Mesendoderm (in vitro differentiated cells): ENCODE measurements around the gene MAPK10.
A peak's percentile ranks its signal among the peaks of the same experiment; 100 is the strongest.

Source experiments
- DNase-seq: peaks from one replicate; pipeline ENCODE4 v3.0.0; 2013
- H2AK5ac ChIP-seq: 2 replicates; pipeline ENCODE4 v1.6.1; 2013; ENCODE audit warnings: low read length, inconsistent platforms
- H2BK120ac ChIP-seq: 2 replicates; pipeline ENCODE4 v1.6.1; 2013; ENCODE audit warnings: low read depth, mild to moderate bottlenecking, low read length, moderate library complexity, mixed read lengths
- H2BK15ac ChIP-seq: replicated peaks from 2 replicates; pipeline ENCODE4 v1.6.1; 2013; ENCODE audit warnings: low read depth, mild to moderate bottlenecking, moderate library complexity
- H2BK5ac ChIP-seq: 2 replicates; pipeline ENCODE4 v1.6.1; 2013; ENCODE audit warnings: low read length, inconsistent platforms
- H3K18ac ChIP-seq: 2 replicates; pipeline ENCODE4 v1.6.1; 2013; ENCODE audit warnings: mild to moderate bottlenecking, low read length, mixed read lengths
- H3K23ac ChIP-seq: one replicate; pipeline ENCODE4 v1.6.1; 2013; ENCODE audit warnings: low read length
- H3K27ac ChIP-seq: 2 replicates; pipeline ENCODE4 v1.5.1; 2013; ENCODE audit warnings: low read depth, mild to moderate bottlenecking, inconsistent platforms, low read length, moderate library complexity
- H3K27me3 ChIP-seq: 2 replicates; pipeline ENCODE4 v1.6.1; 2013; ENCODE audit warnings: low read length, control low read depth, mild to moderate bottlenecking, inconsistent platforms; ENCODE audit not compliant: insufficient read depth, poor library complexity
- H3K36me3 ChIP-seq: 2 replicates; pipeline ENCODE4 v1.6.1; 2013; ENCODE audit warnings: low read length, inconsistent platforms; ENCODE audit not compliant: control insufficient read depth, insufficient read depth
- H3K4ac ChIP-seq: one replicate; pipeline ENCODE4 v1.6.1; 2013; ENCODE audit warnings: low read depth, mild to moderate bottlenecking, low read length, moderate library complexity
- H3K4me1 ChIP-seq: 2 replicates; pipeline ENCODE4 v1.6.1; 2013; ENCODE audit warnings: low read depth, low read length, inconsistent platforms; ENCODE audit not compliant: control insufficient read depth
- H3K4me2 ChIP-seq: 2 replicates; pipeline ENCODE4 v1.6.1; 2013; ENCODE audit warnings: low read length
- H3K4me3 ChIP-seq: 2 replicates; pipeline ENCODE4 v1.5.1; 2013; ENCODE audit warnings: mild to moderate bottlenecking, low read length
- H3K56ac ChIP-seq: one replicate; pipeline ENCODE4 v1.6.1; 2013; ENCODE audit warnings: low read length
- H3K79me1 ChIP-seq: 2 replicates; pipeline ENCODE4 v1.6.1; 2013; ENCODE audit warnings: low read length, inconsistent platforms
- H3K79me2 ChIP-seq: 2 replicates; pipeline ENCODE4 v1.6.1; 2013; ENCODE audit warnings: mild to moderate bottlenecking, low read length; ENCODE audit not compliant: control insufficient read depth, insufficient read depth
- H3K9ac ChIP-seq: 2 replicates; pipeline ENCODE4 v1.6.1; 2013; ENCODE audit warnings: low read length, inconsistent platforms
- H4K5ac ChIP-seq: one replicate; pipeline ENCODE4 v1.6.1; 2013; ENCODE audit warnings: low read length
- H4K8ac ChIP-seq: one replicate; pipeline ENCODE4 v1.6.1; 2013; ENCODE audit warnings: low read depth, mild to moderate bottlenecking, control low read depth, low read length, moderate library complexity
- WGBS: extraction: QIAGEN DNeasy Blood & Tissue Kit; methylation state at CpG from one replicate; pipeline ENCODE4 v1.1.7; 2013; ENCODE audit warnings: low lambda C conversion rate, missing lambda C conversion rate; ENCODE audit not compliant: insufficient coverage; ENCODE audit errors: extremely low coverage; 5-methylcytosine and 5-hydroxymethylcytosine counted together

The MAPK10 gene

GRCh38 chr4:86058621-86059020, 301.2 kb downstream of the MAPK10 start:
- no peak overlapping the region for H3K23ac ChIP-seq
- peak; percentile 19 for DNase-seq
- H3K79me2 ChIP-seq: no peaks in the 10 kb centered on the region
- no peaks in the 10 kb centered on the region for H3K79me1 ChIP-seq
- no peak overlapping the region for H3K18ac ChIP-seq
- no peak overlapping the region for H4K8ac ChIP-seq
- no peak overlapping the region for H2BK120ac ChIP-seq
- H2BK5ac ChIP-seq: no peak overlapping the region
- H3K4me1 ChIP-seq: no peaks in the 10 kb centered on the region
- H2BK15ac ChIP-seq: no peak overlapping the region
- no peak overlapping the region for H3K9ac ChIP-seq
- H2AK5ac ChIP-seq: no peak overlapping the region
- H3K36me3 ChIP-seq: no peaks in the 10 kb centered on the region
- no peak overlapping the region for H3K56ac ChIP-seq
- no peak overlapping the region for H3K4me3 ChIP-seq
- no peak overlapping the region for H4K5ac ChIP-seq
- H3K27ac ChIP-seq: no peak overlapping the region
- H3K27me3 ChIP-seq: no peaks in the 10 kb centered on the region
- H3K4me2 ChIP-seq: no peak overlapping the region
- no peak overlapping the region for H3K4ac ChIP-seq

- Histone ChIP-seq H3K79me2 (no peaks in the 10 kb centered on the region), H2BK120ac (no peak overlapping the region), H3K4me3 (no peak overlapping the region), H3K18ac (no peak overlapping the region), H3K4me2 (no peak overlapping the region), H3K27ac (no peak overlapping the region), H3K36me3 (no peaks in the 10 kb centered on the region), H3K4ac (no peak overlapping the region), H3K56ac (no peak overlapping the region), H3K23ac (no peak overlapping the region), H3K79me1 (no peaks in the 10 kb centered on the region), H2BK15ac (no peak overlapping the region), H4K5ac (no peak overlapping the region), H3K4me1 (no peaks in the 10 kb centered on the region), H2AK5ac (no peak overlapping the region), H3K9ac (no peak overlapping the region), H4K8ac (no peak overlapping the region), H2BK5ac (no peak overlapping the region), H3K27me3 (no peaks in the 10 kb centered on the region)
- DNase-seq: peak; percentile 23
- WGBS: no CpG with 5 or more reads among the region's 1 CpG
These were observed 304.0 kb downstream of the MAPK10 start for GRCh38 chr4:86055898-86056297.

GRCh38 chr4:86054286-86055032, 305.4 kb downstream of the MAPK10 start:
- WGBS: no CpG with 5 or more reads among the region's 6 CpGs
- Histone ChIP-seq H2AK5ac (no peak overlapping the region), H3K36me3 (no peaks in the 10 kb centered on the region), H3K4ac (no peak overlapping the region), H3K27ac (no peak overlapping the region), H3K4me3 (no peak overlapping the region), H4K5ac (no peak overlapping the region), H3K4me1 (no peaks in the 10 kb centered on the region), H3K79me2 (no peaks in the 10 kb centered on the region), H2BK15ac (no peak overlapping the region), H3K56ac (no peak overlapping the region), H3K23ac (no peak overlapping the region), H2BK5ac (no peak overlapping the region), H2BK120ac (no peak overlapping the region), H3K27me3 (no peaks in the 10 kb centered on the region), H3K18ac (no peak overlapping the region), H3K4me2 (no peak overlapping the region), H3K9ac (no peak overlapping the region), H3K79me1 (no peaks in the 10 kb centered on the region), H4K8ac (no peak overlapping the region)
- no peak for DNase-seq

- H3K56ac ChIP-seq: no peak overlapping the region
- WGBS: no CpG with 5 or more reads among the region's 1 CpG
- no peak overlapping the region for H4K8ac ChIP-seq
- H2BK120ac ChIP-seq: no peak overlapping the region
- no peaks in the 10 kb centered on the region for H3K36me3 ChIP-seq
- H3K9ac ChIP-seq: no peak overlapping the region
- H3K27ac ChIP-seq: no peak overlapping the region
- H3K18ac ChIP-seq: no peak overlapping the region
- H2BK5ac ChIP-seq: no peak overlapping the region
- H3K4me1 ChIP-seq: no peaks in the 10 kb centered on the region
- H3K27me3 ChIP-seq: no peaks in the 10 kb centered on the region
- no peak overlapping the region for H2AK5ac ChIP-seq
- H3K79me2 ChIP-seq: no peaks in the 10 kb centered on the region
- no peak overlapping the region for H3K4me3 ChIP-seq
- H2BK15ac ChIP-seq: no peak overlapping the region
- H3K4ac ChIP-seq: no peak overlapping the region
- no peaks in the 10 kb centered on the region for H3K79me1 ChIP-seq
- no peak overlapping the region for H3K4me2 ChIP-seq
- H3K23ac ChIP-seq: no peak overlapping the region
- no peak for DNase-seq
- H4K5ac ChIP-seq: no peak overlapping the region
These were observed 309.4 kb downstream of the MAPK10 start for GRCh38 chr4:86050496-86050895.

GRCh38 chr4:86048426-86048825, 311.4 kb downstream of the MAPK10 start:
- no peak for DNase-seq
- Histone ChIP-seq H2AK5ac (no peak overlapping the region), H2BK120ac (no peak overlapping the region), H3K23ac (no peak overlapping the region), H3K18ac (no peak overlapping the region), H3K4me2 (no peak overlapping the region), H3K4me3 (no peak overlapping the region), H3K56ac (no peak overlapping the region), H3K27ac (no peak overlapping the region), H3K79me1 (no peaks in the 10 kb centered on the region), H3K4me1 (no peaks in the 10 kb centered on the region), H3K36me3 (no peaks in the 10 kb centered on the region), H4K8ac (no peak overlapping the region), H4K5ac (no peak overlapping the region), H2BK15ac (no peak overlapping the region), H3K4ac (no peak overlapping the region), H2BK5ac (no peak overlapping the region), H3K9ac (no peak overlapping the region), H3K27me3 (no peaks in the 10 kb centered on the region), H3K79me2 (no peaks in the 10 kb centered on the region)
- WGBS: no CpG with 5 or more reads among the region's 1 CpG

DNA sequence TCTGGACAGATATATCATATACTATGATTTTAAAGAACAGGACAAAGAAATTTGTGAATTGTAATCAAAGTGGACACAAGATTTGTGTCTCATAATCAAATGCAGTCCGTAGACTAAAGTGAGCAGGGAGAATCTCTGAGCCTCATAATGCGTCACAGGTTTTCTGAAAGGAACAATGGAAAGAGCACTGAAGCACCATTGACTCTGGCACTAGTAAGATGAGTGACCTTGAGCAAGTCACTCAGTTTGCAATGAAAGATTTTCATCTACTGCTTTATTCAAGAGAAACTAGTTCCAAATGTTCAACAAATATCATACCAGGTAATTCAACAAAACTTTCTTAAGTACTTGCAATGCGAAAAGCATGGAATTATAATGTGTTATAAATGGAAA, 315.3 kb downstream of the MAPK10 start:
- no peaks in the 10 kb centered on the region for H3K27me3 ChIP-seq
- H4K8ac ChIP-seq: no peak overlapping the region
- no peaks in the 10 kb centered on the region for H3K79me2 ChIP-seq
- no peak for DNase-seq
- no peak overlapping the region for H3K9ac ChIP-seq
- H3K4ac ChIP-seq: no peak overlapping the region
- H2BK5ac ChIP-seq: no peak overlapping the region
- H3K56ac ChIP-seq: no peak overlapping the region
- whole genome bisulfite sequencing: no CpG with 5 or more reads among the region's 3 CpGs
- no peak overlapping the region for H3K4me3 ChIP-seq
- no peak overlapping the region for H2AK5ac ChIP-seq
- no peaks in the 10 kb centered on the region for H3K4me1 ChIP-seq
- no peak overlapping the region for H4K5ac ChIP-seq
- H3K27ac ChIP-seq: no peak overlapping the region
- no peak overlapping the region for H2BK120ac ChIP-seq
- no peak overlapping the region for H3K18ac ChIP-seq
- H3K36me3 ChIP-seq: no peaks in the 10 kb centered on the region
- no peaks in the 10 kb centered on the region for H3K79me1 ChIP-seq
- H2BK15ac ChIP-seq: no peak overlapping the region
- no peak overlapping the region for H3K23ac ChIP-seq
- H3K4me2 ChIP-seq: no peak overlapping the region
